Kidney epithelial cell (primary cell): Measurements from ENCODE around the gene OBSCN. TPM values are rescaled to one million over a fixed set of nuclear protein-coding genes. Genes with fewer than 3 reads are reported as not detected.

Experiments used
- DNase-seq: peaks from one replicate; pipeline ENCODE4 v3.0.0-alpha.2; 2010; ENCODE audit warnings: low read depth
- H3K27me3 ChIP-seq: 2 replicates; pipeline ENCODE4 v1.6.0; 2011; ENCODE audit warnings: low read length; ENCODE audit not compliant: control insufficient read depth, insufficient read depth
- H3K36me3 ChIP-seq: 2 replicates; pipeline ENCODE4 v1.5.1; 2011; ENCODE audit warnings: low read length; ENCODE audit not compliant: control insufficient read depth, insufficient read depth
- H3K4me3 ChIP-seq: 2 replicates; pipeline ENCODE4 v1.5.1; 2011; ENCODE audit warnings: low read depth, mild to moderate bottlenecking, control low read depth, low read length
- total RNA-seq: library from RNA; depleted of rRNA; stranded (reverse); fragments of >200 nt; gene quantifications from 2 replicates; pipeline ENCODE4 v1.2.3, GENCODE V29; 2015
- TF ChIP-seq, protein P1 (sequence below): IDR thresholded peaks from 2 replicates; pipeline ENCODE4 v1.5.1; 2011; ENCODE audit warnings: mild to moderate bottlenecking, moderate library complexity, low read length, control low read depth, inconsistent platforms; ENCODE audit not compliant: insufficient read depth, poor library complexity, severe bottlenecking

Gene OBSCN
- total RNA-seq, 1 donor from 2014 or later = 13.5 TPM

GRCh38 chr1:228352677-228353481 lies 145.0 kb downstream of the OBSCN start:
- TF ChIP-seq, protein P1, sequence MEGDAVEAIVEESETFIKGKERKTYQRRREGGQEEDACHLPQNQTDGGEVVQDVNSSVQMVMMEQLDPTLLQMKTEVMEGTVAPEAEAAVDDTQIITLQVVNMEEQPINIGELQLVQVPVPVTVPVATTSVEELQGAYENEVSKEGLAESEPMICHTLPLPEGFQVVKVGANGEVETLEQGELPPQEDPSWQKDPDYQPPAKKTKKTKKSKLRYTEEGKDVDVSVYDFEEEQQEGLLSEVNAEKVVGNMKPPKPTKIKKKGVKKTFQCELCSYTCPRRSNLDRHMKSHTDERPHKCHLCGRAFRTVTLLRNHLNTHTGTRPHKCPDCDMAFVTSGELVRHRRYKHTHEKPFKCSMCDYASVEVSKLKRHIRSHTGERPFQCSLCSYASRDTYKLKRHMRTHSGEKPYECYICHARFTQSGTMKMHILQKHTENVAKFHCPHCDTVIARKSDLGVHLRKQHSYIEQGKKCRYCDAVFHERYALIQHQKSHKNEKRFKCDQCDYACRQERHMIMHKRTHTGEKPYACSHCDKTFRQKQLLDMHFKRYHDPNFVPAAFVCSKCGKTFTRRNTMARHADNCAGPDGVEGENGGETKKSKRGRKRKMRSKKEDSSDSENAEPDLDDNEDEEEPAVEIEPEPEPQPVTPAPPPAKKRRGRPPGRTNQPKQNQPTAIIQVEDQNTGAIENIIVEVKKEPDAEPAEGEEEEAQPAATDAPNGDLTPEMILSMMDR = no peak
- H3K36me3 ChIP-seq = no peaks in the 10 kb centered on the region
- H3K27me3 ChIP-seq = no peaks in the 10 kb centered on the region
- no peak for DNase-seq
- H3K4me3 ChIP-seq = no peak overlapping the region

GRCh38 chr1:228353601-228354371 lies 145.9 kb downstream of the OBSCN start:
- TF ChIP-seq, protein P1 = no peak
- no peak for DNase-seq
- H3K4me3 ChIP-seq = no peak overlapping the region
- no peaks in the 10 kb centered on the region for H3K27me3 ChIP-seq
- no peaks in the 10 kb centered on the region for H3K36me3 ChIP-seq

DNA sequence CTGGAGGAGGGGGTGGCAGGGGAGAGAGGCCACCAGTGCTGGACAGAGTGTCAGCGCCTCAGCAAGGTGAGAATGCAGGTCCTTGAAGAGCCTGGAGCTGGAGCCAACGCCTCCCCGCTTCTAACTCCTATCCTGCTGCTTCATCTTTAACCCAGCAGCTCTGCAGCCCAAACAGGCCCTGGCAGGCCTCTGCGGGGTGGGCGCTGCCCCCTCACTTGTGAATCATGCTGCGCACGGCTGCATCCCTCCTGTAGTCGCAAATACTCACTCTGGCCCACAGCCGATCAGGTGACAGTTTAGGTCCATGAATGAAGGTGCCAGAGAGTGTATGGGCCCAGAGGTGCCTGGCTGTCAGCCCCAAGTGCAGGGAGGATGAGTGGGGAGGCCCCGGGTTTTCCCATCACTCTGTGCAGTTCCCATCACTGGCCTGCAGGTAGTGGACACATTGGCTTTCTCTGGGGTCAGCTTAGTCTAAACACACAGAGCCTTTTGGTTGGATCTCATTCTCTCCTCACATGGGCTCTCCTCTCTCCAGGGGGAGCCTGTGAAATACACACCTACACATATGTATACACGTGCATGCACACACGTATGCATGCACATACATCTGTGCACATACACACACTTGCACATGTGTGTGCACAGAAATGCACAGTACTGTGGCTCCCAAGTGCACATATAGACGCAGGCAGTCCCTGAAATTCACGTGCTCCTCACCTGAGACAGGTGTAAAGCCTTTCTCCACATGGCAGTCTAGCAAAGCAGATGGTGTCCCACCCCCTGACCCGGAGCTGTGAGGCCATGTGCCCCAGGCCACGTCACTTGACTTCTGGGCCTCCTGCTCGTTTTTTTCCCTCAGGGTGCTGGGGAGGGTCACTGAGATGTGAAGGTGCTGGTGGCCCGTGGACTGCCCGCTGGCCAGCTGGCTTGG lies 146.8 kb downstream of the OBSCN start:
- no peak for DNase-seq
- Histone ChIP-seq H3K27me3 (no peaks in the 10 kb centered on the region), H3K36me3 (no peaks in the 10 kb centered on the region), H3K4me3 (no peak overlapping the region)
- TF ChIP-seq, protein P1 = no peak

DNA sequence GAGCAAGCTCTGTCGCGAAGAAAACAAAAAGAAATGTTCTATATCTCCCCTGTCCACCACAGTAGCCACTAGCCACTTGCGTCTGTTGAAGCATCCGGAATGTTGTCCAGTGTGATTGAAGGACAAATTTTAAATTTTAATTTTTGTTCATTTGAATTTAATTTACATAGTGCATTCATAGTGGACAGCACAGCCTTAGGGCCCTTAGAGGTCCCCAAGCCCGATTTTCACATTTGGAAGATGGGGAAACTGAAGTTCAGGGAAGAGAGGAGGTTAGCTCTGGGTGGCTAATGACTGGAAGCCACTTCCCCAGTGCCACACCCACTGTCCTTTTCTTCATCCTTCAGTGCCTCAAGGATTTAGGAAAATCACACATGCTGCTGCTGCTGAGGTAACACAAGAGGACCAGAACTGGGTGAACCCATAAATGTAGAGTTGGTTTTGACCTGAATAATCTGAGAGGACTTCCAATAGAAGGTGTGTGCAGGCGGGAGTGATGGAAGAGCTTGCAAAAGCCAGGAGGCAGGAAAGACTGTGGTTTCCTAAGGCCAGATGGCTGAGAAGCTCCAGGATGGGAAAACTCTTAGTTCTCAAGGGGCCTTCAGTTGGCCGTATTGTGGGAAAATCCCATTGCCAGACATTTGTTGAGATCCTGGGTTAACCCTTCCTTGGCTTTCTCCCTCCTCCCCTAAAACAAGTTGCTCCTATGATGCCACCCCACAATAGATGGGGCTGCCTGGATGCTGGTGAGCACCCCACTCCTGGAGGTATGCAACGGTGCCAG lies 149.2 kb downstream of the OBSCN start:
- H3K4me3 ChIP-seq = no peak overlapping the region
- no peak for DNase-seq
- TF ChIP-seq, protein P1 = no peak

GRCh38 chr1:228358039-228358763 lies 150.4 kb downstream of the OBSCN start:
- Histone ChIP-seq H3K4me3 (no peak overlapping the region), H3K27me3 (no peaks in the 10 kb centered on the region), H3K36me3 (no peaks in the 10 kb centered on the region)
- TF ChIP-seq, protein P1 = no peak
- no peak for DNase-seq

More for the DNA sequence above, 149.2 kb downstream of the OBSCN start:
- Histone ChIP-seq H3K27me3 (no peaks in the 10 kb centered on the region), H3K36me3 (no peaks in the 10 kb centered on the region)
